Astrocyte of the spinal cord (primary cell): ENCODE data around the gene GRID1.

Source experiments
- DNase-seq: peaks from one replicate; pipeline ENCODE4 v3.0.0; 2011; ENCODE audit warnings: low read depth, low spot score
- H3K4me3 ChIP-seq: 2 replicates; pipeline ENCODE4 v1.5.1; 2011; ENCODE audit warnings: low read depth, mild to moderate bottlenecking, low read length, moderate library complexity
- in situ Hi-C: cut with HindIII; loops from 2 replicates; pipeline ENCODE4 v1.10.0; 2017; ENCODE audit warnings: low sequenced_read_pairs
- TF ChIP-seq, protein P1 (sequence below): IDR thresholded peaks from 2 replicates; pipeline ENCODE4 v1.5.1; 2012; ENCODE audit warnings: low read depth, mild to moderate bottlenecking, low read length, inconsistent platforms

Gene GRID1

GRCh38 chr10:85789982-85790789 is 576.4 kb downstream of the GRID1 start:
- H3K4me3 ChIP-seq = no peak overlapping the region
- in situ Hi-C loops = no loop called here
- DNase-seq = no peak
- TF ChIP-seq, protein P1, sequence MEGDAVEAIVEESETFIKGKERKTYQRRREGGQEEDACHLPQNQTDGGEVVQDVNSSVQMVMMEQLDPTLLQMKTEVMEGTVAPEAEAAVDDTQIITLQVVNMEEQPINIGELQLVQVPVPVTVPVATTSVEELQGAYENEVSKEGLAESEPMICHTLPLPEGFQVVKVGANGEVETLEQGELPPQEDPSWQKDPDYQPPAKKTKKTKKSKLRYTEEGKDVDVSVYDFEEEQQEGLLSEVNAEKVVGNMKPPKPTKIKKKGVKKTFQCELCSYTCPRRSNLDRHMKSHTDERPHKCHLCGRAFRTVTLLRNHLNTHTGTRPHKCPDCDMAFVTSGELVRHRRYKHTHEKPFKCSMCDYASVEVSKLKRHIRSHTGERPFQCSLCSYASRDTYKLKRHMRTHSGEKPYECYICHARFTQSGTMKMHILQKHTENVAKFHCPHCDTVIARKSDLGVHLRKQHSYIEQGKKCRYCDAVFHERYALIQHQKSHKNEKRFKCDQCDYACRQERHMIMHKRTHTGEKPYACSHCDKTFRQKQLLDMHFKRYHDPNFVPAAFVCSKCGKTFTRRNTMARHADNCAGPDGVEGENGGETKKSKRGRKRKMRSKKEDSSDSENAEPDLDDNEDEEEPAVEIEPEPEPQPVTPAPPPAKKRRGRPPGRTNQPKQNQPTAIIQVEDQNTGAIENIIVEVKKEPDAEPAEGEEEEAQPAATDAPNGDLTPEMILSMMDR = no peak

GRCh38 chr10:85789125-85789524 is 577.5 kb downstream of the GRID1 start:
- in situ Hi-C loops = no loop called here
- TF ChIP-seq, protein P1 = no peak
- H3K4me3 ChIP-seq = no peak overlapping the region
- no peak for DNase-seq

DNA sequence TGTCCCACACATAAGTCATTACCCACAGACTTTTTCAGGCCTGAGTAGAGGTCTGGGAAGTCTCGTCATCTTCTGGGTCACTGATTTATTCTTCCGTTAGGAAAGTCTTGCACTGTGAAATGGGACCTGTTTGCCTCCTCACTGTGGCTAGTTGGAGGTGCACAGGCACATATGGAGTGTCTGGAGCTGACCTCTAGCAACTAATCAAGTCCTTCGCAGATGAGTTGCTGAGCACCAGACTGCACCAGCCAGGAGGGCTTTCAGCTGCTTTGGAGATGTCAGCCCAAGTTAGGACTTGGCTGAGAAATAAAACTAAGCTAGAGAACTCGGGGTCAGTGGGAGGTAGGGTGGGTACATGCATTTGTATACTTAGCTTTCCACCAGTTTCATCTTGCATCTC is 578.0 kb downstream of the GRID1 start:
- no peak for DNase-seq
- in situ Hi-C loops = no loop called here
- H3K4me3 ChIP-seq = no peak overlapping the region
- TF ChIP-seq, protein P1 = no peak

- DNase-seq = no peak
- no peak overlapping the region for H3K4me3 ChIP-seq
- TF ChIP-seq, protein P1 = no peak
- in situ Hi-C loops = no loop called here
These were observed 578.7 kb downstream of the GRID1 start for GRCh38 chr10:85787881-85788280.

GRCh38 chr10:85787393-85787792 is 579.2 kb downstream of the GRID1 start:
- TF ChIP-seq, protein P1 = no peak
- in situ Hi-C loops = no loop called here
- H3K4me3 ChIP-seq = no peak overlapping the region
- no peak for DNase-seq

DNA sequence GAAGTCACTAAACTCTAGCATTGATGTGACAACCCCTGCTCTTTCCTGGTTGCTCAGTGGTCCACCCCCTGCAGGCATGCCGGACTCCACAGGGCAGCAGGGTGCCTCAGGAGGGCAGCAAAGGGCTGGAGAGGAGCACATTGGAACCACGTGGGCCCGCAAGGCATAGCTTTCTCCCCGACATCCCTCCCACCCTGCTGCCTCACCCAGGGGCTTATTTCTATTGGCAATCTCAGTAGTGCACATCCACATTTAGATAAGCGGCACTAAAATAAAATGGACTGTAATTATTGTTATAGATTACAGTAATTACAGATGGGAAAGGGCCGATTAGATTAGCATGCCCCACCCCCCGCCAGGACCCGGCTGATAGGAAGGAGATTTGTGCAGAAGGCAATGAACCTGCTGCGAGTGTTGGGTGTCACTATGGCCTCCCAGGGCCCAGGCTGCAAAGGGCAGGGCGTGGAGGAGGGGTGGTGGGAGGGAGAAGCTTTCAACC is 580.1 kb downstream of the GRID1 start:
- TF ChIP-seq, protein P1 = no peak
- in situ Hi-C loops = no loop called here
- no peak overlapping the region for H3K4me3 ChIP-seq
- DNase-seq = no peak
